ENCODE measurements around the gene TLN1. TPM values are rescaled to one million over a fixed set of nuclear protein-coding genes. Genes with fewer than 3 reads are reported as not detected.

Gene TLN1
- total and polyA plus RNA-seq, 2 of the 4 experiments (the other 2 are of a cell fraction), result 228 to 346 TPM

DNA sequence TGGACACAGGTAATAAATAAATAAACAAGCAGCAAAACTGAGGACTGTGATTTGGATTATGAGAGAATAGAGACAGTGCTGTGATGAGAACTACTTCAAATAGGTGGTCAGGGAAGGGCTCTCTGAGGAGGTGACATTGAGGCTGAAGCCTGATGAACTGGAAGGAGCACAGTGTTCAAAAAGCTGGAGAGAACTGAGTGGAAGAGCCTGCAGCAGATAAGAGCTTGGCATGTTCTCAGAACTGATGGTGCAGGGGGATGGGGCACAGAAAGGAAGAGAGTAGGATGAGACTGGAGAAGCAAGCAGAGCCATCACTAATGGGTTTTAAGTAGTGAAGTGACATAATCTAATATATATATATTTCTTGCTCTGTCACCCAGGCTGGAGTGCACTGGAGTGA is 31.1 kb downstream of the TLN1 start:
- Histone ChIP-seq H3K27ac (ENCODE audit: insufficient read depth, low read length) (no peak overlapping the region), H3K18ac (ENCODE audit: low read depth, low read length) (no peak overlapping the region), H2BK20ac (ENCODE audit: low read depth, low read length) (no peak overlapping the region), H2AFZ (replicated peaks; ENCODE audit: low read length, poor library complexity) (no peak overlapping the region), H2BK120ac (ENCODE audit: low read depth, low read length) (no peak overlapping the region), H3K4ac (ENCODE audit: low read depth, low read length) (no peak overlapping the region), H3K36me3 (ENCODE audit: control insufficient read depth, insufficient read depth, low read length) (peaks cover 92% of the 10 kb centered on the region), H4K8ac (ENCODE audit: low read depth in 2 of 2, low read length in 2 of 2) (no peak overlapping the region), H3K27me3 (ENCODE audit: control insufficient read depth, insufficient read depth, low read length) (no peaks in the 10 kb centered on the region), H3K14ac (replicated peaks; ENCODE audit: low read depth, low read length) (no peak overlapping the region), H2BK5ac (ENCODE audit: low read depth, low read length, poor library complexity, severe bottlenecking) (no peak overlapping the region), H3K9ac (ENCODE audit: low read depth, low read length) (no peak overlapping the region), H3K56ac (ENCODE audit: extremely low read depth, insufficient read depth, low read length) (no peak overlapping the region), H4K5ac (ENCODE audit: low read depth, low read length) (no peak overlapping the region), H3K9me1 (ENCODE audit: insufficient read depth, low read length) (peaks cover 13% of the 10 kb centered on the region), H4K91ac (ENCODE audit: insufficient read depth, low read depth, low read length) (no peak overlapping the region), H2AK5ac (ENCODE audit: low read depth, low read length) (no peak overlapping the region), H2AK9ac (replicated peaks; ENCODE audit: low read depth, low read length, poor library complexity) (no peak overlapping the region), H3K79me1 (ENCODE audit: low read depth in 1 of 2, low read length in 2 of 2) (peaks cover 40 to 73% of the 10 kb centered on the region in 2 experiments), H2BK15ac (ENCODE audit: low read depth, low read length) (no peak overlapping the region), H4K20me1 (ENCODE audit: insufficient read depth, low read length) (peaks cover 32% of the 10 kb centered on the region), H3K23ac (ENCODE audit: low read depth, low read length) (no peak overlapping the region), H3K9me3 (ENCODE audit: control insufficient read depth, insufficient read depth, low read length) (no peaks in the 10 kb centered on the region), H3K4me1 (ENCODE audit: control insufficient read depth, insufficient read depth, low read length) (no peaks in the 10 kb centered on the region; the same call in 1 of the 2 replicates), H3K4me2 (ENCODE audit: low read depth, low read length) (no peak overlapping the region), H3K4me3 (ENCODE audit: insufficient read depth, low read depth, low read length) (no peak overlapping the region)
- intact Hi-C loops (cut with micrococcal nuclease) (no loop called here), in situ Hi-C loops (cut with MboI; ENCODE audit: low sequenced_read_pairs) (no loop called here), dilution Hi-C loops (cut with HindIII; ENCODE audit: low sequenced_read_pairs, unreplicated experiment) (no loop called here)
- TF ChIP-seq, protein P1, sequence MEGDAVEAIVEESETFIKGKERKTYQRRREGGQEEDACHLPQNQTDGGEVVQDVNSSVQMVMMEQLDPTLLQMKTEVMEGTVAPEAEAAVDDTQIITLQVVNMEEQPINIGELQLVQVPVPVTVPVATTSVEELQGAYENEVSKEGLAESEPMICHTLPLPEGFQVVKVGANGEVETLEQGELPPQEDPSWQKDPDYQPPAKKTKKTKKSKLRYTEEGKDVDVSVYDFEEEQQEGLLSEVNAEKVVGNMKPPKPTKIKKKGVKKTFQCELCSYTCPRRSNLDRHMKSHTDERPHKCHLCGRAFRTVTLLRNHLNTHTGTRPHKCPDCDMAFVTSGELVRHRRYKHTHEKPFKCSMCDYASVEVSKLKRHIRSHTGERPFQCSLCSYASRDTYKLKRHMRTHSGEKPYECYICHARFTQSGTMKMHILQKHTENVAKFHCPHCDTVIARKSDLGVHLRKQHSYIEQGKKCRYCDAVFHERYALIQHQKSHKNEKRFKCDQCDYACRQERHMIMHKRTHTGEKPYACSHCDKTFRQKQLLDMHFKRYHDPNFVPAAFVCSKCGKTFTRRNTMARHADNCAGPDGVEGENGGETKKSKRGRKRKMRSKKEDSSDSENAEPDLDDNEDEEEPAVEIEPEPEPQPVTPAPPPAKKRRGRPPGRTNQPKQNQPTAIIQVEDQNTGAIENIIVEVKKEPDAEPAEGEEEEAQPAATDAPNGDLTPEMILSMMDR (conservative IDR thresholded peaks at IDR 0.05; ENCODE audit: low read depth, low read length), result no peak
- TF ChIP-seq MAZ (IDR thresholded peaks at IDR 0.05; ENCODE audit: borderline replicate concordance, low read depth, low read length), result no peak
- no peak for TF ChIP-seq BHLHE40 (IDR thresholded peaks at IDR 0.05; ENCODE audit: low read depth, low read length)
- no peak for TF ChIP-seq NFE2L2 (IDR thresholded peaks at IDR 0.05; ENCODE audit: low read depth, low read length)
- TF ChIP-seq SMC3 (IDR thresholded peaks at IDR 0.05; ENCODE audit: low read depth, low read length), result no peak
- TF ChIP-seq, protein P2, sequence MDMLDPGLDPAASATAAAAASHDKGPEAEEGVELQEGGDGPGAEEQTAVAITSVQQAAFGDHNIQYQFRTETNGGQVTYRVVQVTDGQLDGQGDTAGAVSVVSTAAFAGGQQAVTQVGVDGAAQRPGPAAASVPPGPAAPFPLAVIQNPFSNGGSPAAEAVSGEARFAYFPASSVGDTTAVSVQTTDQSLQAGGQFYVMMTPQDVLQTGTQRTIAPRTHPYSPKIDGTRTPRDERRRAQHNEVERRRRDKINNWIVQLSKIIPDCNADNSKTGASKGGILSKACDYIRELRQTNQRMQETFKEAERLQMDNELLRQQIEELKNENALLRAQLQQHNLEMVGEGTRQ (IDR thresholded peaks at IDR 0.05; ENCODE audit: low read depth, low read length), result no peak
- TF ChIP-seq POLR2A (IDR thresholded peaks at IDR 0.05; ENCODE audit: low read depth, low read length), result no peak
- TF ChIP-seq MXI1 (IDR thresholded peaks at IDR 0.05; ENCODE audit: borderline replicate concordance, low read depth, low read length), result no peak
- no peak for TF ChIP-seq MAFK (IDR thresholded peaks at IDR 0.05; ENCODE audit: low read depth, low read length)
- TF ChIP-seq ELK1 (IDR thresholded peaks at IDR 0.05; ENCODE audit: borderline replicate concordance, low read depth, low read length), result no peak
- no peak for TF ChIP-seq FOS (IDR thresholded peaks at IDR 0.05; ENCODE audit: low read depth, low read length)
- TF ChIP-seq RFX5 (IDR thresholded peaks at IDR 0.05; ENCODE audit: low read depth, low read length), result no peak
- no peak for TF ChIP-seq RCOR1 (IDR thresholded peaks at IDR 0.05; ENCODE audit: insufficient replicate concordance, low read length)
- no peak for TF ChIP-seq CHD1 (IDR thresholded peaks at IDR 0.05; ENCODE audit: low read depth, low read length)
- no peak for TF ChIP-seq RAD21 (IDR thresholded peaks at IDR 0.05; ENCODE audit: low read length)
- no peak for TF ChIP-seq CEBPB (IDR thresholded peaks at IDR 0.05; ENCODE audit: low read depth, low read length)
- ChIA-PET CTCF (interaction anchor here (1.1 kb wide), 1 partner anchor 10 kb away, joined by 4 read pairs; no protein-coding TSS in a partner anchor), POLR2A (ENCODE audit: unreplicated experiment) (no interaction called here)
- no TSS peak for BruUV-seq (replicated peaks)
- DNase-seq (no peak), ATAC-seq (ENCODE audit: low read depth) (no peak)
